D721Med (cell line): Measurements from ENCODE around the gene HNRNPA1.
A peak's percentile ranks its signal among the peaks of the same experiment; 100 is the strongest.

Source experiments
- DNase-seq: peaks from one replicate; pipeline ENCODE4 v3.0.0; 2011; ENCODE audit warnings: low spot score; ENCODE audit not compliant: insufficient read length
- FAIRE-seq: peaks from 2 replicates; lab custom pipeline; 2011; peaks lifted over from hg19 to GRCh38; lab: Jason Lieb, UNC
- TF ChIP-seq, protein P1 (sequence below): IDR thresholded peaks from 2 replicates; pipeline ENCODE4 v1.5.1; 2012; ENCODE audit warnings: mild to moderate bottlenecking, control low read depth; ENCODE audit not compliant: insufficient read depth; ENCODE audit errors: missing control alignments

Gene HNRNPA1

DNA sequence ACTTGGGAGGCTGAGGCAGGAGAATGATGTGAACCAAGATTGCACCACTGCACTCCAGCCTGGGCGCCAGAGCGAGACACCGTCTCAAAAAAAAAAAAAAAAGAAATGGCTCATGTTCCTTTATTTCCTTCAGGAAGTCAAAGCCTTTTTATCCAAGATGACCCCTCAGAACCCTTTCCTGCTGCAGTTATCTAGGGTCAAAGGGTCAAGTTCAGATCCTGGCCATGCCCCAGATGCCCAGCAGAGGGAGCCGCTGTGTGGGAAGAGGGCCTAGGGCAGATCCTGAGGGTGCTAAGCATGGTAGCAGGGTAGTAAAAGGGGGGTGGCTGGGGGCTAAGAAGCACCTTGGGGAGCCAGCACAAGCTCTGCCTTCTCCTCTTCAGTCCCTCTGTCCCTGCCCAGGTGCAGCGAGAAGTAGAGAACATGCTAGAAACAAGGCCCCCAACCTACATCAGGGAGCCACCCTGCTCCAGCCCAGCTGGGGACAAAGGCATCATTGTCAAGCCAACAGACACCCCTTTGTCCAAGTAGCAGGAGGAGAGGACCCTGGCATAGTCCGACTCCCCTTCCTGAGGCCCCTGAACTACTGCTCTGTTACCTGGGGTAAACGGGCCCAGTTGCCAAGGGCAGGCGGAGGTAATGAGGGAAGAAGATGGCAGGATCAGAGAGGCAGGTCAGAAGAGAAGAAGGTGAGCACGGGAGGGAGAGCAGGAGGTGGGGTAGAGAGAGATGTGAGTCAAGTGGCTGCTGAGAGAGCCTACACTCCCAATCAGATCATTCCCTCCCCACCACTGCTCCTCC is 13.8 kb downstream of the HNRNPA1 start:
- no peak for DNase-seq
- FAIRE-seq, result no peak
- TF ChIP-seq, protein P1, sequence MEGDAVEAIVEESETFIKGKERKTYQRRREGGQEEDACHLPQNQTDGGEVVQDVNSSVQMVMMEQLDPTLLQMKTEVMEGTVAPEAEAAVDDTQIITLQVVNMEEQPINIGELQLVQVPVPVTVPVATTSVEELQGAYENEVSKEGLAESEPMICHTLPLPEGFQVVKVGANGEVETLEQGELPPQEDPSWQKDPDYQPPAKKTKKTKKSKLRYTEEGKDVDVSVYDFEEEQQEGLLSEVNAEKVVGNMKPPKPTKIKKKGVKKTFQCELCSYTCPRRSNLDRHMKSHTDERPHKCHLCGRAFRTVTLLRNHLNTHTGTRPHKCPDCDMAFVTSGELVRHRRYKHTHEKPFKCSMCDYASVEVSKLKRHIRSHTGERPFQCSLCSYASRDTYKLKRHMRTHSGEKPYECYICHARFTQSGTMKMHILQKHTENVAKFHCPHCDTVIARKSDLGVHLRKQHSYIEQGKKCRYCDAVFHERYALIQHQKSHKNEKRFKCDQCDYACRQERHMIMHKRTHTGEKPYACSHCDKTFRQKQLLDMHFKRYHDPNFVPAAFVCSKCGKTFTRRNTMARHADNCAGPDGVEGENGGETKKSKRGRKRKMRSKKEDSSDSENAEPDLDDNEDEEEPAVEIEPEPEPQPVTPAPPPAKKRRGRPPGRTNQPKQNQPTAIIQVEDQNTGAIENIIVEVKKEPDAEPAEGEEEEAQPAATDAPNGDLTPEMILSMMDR, result peak; percentile 66

DNA sequence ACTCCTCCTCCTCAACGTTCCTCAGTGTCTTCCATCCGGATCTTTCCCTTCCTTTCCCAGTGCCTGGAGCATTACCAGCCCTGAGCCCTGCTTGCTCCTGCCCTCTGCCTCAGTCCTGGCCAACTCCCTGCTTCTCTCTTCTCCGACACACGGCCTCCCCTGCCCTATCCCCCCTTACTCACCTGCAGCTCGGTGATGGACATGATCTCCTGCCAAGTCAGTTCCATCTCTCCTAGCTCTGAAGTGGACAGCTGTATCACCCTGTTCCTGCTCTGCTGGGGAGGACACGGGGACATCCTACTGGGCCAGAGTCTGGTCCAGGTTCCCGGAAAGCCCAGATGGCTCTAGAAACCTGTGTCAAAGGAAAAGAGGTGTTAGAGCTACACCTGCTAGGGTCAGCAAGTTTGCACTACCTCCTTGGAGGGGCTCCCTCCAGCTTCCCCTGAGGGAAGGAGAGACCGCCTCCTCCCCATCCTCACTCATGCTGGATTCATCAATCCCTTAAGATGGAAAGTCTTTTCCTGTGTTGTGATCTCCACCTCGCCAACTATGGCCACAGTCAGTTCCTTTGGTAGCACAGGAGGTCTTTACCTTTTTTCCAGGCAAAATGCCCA is 14.5 kb downstream of the HNRNPA1 start:
- DNase-seq (no peak), FAIRE-seq (no peak)
- TF ChIP-seq, protein P1, result no peak

DNA sequence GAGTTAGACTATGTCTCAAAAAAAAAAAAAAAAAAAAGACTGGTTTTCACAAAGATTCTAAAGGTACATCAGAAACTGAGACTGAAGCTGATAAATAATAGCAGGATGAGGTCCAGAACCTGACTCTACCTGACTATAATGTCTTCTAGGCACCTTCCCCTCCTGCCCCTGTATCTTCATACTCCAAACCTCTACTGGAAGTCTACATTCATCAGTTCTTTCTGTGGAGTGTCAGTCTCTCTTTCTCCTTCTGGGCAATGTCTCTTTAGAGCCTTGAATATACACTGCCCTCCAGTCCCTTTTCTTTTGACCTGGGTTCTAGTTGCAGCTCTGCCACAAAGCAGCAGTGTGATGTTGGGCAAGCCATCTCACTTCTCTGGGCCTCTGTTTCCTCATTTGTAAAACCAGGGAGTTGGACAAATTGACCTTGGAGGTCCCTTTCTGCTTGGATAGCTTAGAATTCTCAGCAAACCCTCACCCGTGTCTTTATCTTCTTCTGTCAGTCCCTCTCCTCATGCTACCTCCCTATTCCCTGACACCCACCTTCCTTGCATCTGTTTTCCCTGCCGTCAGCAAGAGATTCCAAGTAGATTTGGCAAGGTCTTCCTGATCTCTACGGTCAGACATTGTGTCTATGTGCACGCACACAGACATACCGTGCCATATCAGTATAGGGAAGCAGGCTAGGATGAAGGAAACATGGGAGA is 16.0 kb downstream of the HNRNPA1 start:
- DNase-seq (no peak), FAIRE-seq (no peak)
- TF ChIP-seq, protein P1, result no peak

DNA sequence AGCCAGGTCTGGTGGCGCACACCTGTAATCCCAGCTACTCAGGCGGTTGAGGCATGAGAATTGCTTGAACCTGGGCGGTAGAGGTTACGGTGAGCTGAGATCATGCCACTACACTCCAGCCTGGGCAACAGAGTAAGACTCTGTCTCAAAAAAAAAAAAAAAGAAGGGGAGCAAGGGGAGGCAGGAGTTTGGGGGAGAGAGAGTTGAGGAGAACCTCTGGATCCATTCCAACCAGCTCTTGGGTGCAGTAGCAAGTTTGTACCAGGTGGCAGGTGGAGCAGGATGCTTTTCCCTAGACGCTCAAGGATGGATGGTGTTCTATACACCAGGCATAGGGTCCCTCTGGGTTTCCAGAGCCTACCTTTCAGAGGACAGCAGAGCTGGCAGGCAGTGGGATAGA is 18.4 kb downstream of the HNRNPA1 start:
- TF ChIP-seq, protein P1, result no peak
- DNase-seq (no peak), FAIRE-seq (no peak)

DNA sequence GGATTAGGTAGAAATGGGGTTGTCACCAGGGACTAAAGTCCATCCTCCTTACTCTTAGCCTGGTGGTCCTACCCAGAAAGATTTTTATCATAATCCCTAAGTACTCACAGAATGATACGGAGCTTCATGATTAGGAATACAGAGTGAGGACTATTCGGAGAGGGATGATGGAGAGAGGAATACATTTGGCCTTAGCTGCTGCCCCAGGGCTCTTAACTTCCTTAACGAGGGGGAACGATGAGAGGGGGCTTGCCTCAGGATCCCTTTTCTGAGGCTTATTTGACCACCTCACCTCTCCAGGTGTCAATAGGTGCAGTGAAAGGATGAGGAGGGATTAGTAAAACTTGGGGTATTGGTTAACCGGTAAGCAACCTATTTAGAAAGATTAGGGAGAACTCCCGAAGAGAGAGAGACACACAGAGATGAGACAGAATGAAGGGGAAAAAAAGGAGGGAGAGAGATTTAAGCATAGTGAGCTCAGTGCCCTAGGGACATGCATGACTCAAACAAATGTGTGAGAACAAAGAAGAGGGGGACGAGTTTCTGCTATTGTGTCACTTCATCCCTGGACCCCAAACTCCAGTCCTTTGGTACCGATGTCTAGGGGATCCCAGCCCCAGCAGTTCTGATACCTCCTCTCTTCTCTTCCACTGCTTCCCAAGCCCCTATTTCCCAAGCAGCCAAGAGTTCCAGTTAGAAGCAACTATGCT is 19.1 kb downstream of the HNRNPA1 start:
- FAIRE-seq, result no peak
- TF ChIP-seq, protein P1, result no peak
- DNase-seq, result no peak

DNA sequence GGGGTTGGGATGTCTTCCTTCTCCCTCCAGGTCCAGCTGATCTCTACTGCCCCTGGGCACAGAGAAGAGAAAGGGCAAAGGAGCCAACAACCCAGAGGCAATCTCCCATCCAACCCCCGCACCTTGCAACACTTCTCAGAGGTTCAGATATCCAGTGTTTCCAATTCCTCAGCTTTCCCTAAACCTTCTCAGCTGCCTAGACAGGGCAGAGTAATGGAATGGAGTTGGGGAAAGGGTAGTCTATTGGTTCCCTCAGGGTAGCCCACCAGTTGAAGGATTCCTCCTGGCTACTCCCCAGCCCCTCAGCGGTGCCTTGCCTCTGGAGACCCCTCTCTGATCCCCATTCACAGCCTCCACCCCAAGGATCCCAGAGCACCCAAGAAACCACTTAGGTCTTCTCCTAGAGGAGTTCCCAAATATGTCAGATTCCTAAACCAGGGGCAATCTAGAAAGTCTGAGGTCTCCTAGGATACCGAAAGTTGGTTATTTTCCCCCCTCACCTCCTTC is 19.8 kb downstream of the HNRNPA1 start:
- DNase-seq (no peak), FAIRE-seq (no peak)
- TF ChIP-seq, protein P1, result no peak
